GM12878 (cell line): Measurements from ENCODE around the gene MRPL2. TPM values are rescaled to one million over a fixed set of nuclear protein-coding genes. Genes with fewer than 3 reads are reported as not detected.

Source experiments
- CEBPZ ChIP-seq: fragments of 150-350 bp; IDR thresholded peaks from 2 replicates; pipeline ENCODE4 v1.6.1; 2016; ENCODE audit warnings: low read depth, low read length
- NFIC ChIP-seq: IDR thresholded peaks from 2 replicates; pipeline ENCODE4 v1.6.1; 2012; ENCODE audit warnings: low read depth, mild to moderate bottlenecking, inconsistent platforms, low read length, moderate library complexity
- NRF1 ChIP-seq: conservative IDR thresholded peaks from 2 replicates; pipeline ENCODE4 v1.6.1; 2011; ENCODE audit warnings: mild to moderate bottlenecking, low read depth, low read length, improper control_type of control experiment
- PRDM15 ChIP-seq: fragments of 450-650 bp; formaldehyde crosslinking; IDR thresholded peaks from 2 replicates; pipeline ENCODE4 v1.4.0; 2020; ENCODE audit warnings: mild to moderate bottlenecking, moderate library complexity
- RELA ChIP-seq: fragments of 450-650 bp; IDR thresholded peaks from 2 replicates; pipeline ENCODE4 v1.8.0; 2014; ENCODE audit warnings: borderline replicate concordance; ENCODE audit not compliant: partially characterized antibody
- REST ChIP-seq: IDR thresholded peaks from 2 replicates; pipeline ENCODE4 v1.6.1; 2012; ENCODE audit warnings: mild to moderate bottlenecking, low read depth, low read length
- SUPT20H ChIP-seq: IDR thresholded peaks from 2 replicates; pipeline ENCODE4 v1.6.1; 2011; ENCODE audit warnings: low read depth, mild to moderate bottlenecking, low read length, moderate library complexity, borderline replicate concordance; ENCODE audit not compliant: control insufficient read depth
- SUZ12 ChIP-seq: fragments of 200-600 bp; sonication (generic); IDR thresholded peaks from one replicate; pipeline ENCODE4 v1.6.1; 2018; ENCODE audit warnings: antibody characterized with exemption, mild to moderate bottlenecking; ENCODE audit not compliant: unreplicated experiment
- ZSCAN29 ChIP-seq: fragments of 450-650 bp; IDR thresholded peaks from 2 replicates; pipeline ENCODE4 v1.6.1; 2017; ENCODE audit warnings: mild to moderate bottlenecking, moderate library complexity
- polyA plus RNA-seq, 11 experiments: library from polyadenylated mRNA; depleted of rRNA in 4 of 11; unstranded in 6 of 11; stranded (reverse) in 5 of 11; fragments of >200 nt; fragmentation: Nextera tagmentation in 4 of 11; fragmentation: Illumina TruSeq in 1 of 11; extraction: Ambion mirVana in 4 of 11; extraction: Trizol in 1 of 11; gene quantifications; 1 replicate in 1 of 11; 2 replicates in 10 of 11; pipeline versions ENCODE4 v1.2.1 to v1.2.3, GENCODE V29; 2011 to 2016; ENCODE audit warnings: inconsistent platforms in 2 of 11, missing spikeins in 2 of 11, low read depth in 1 of 11
- total RNA-seq, 4 experiments: library from RNA; depleted of rRNA in 3 of 4; stranded (reverse); fragments of >200 nt in 3 of 4; fragmentation: Illumina TruSeq in 1 of 4; extraction: Trizol in 1 of 4; gene quantifications; 2 replicates each; pipeline versions ENCODE4 v1.2.1 to v1.2.3, GENCODE V29; 2013 to 2021

The MRPL2 gene
- total and polyA plus RNA-seq, 10 of the 15 experiments (the other 5 are each of a cell fraction or from before 2014, with no cell fraction given): 29.7 to 125 (median 50.2) TPM

- TF ChIP-seq PRDM15 (no peak), CEBPZ (no peak), SUZ12 (no peak), NRF1 (no peak), NFIC (no peak), ZSCAN29 (no peak), SUPT20H (no peak), RELA (no peak), REST (no peak)
Observed at GRCh38 chr6:43037197-43037596, 22.0 kb downstream of the MRPL2 start (continued).
